HL-60/S4 treated with phorbol 12-myristate 13-acetate at 8.2 ng/mL for 4 days and 3 days (cell line): ENCODE measurements around the gene DHX16.

Experiments
- in situ Hi-C: fragments of 300-500 bp; cut with MboI; formaldehyde crosslinking; loops from 2 replicates; pipeline ENCODE4 v1.15.0; 2022; ENCODE audit warnings: low sequenced_read_pairs

Gene DHX16

GRCh38 chr6:30643656-30644055 lies 29.1 kb downstream of the DHX16 start:
- in situ Hi-C loops = no loop called here

- in situ Hi-C loops = no loop called here
Observed at GRCh38 chr6:30641048-30641447, 31.8 kb downstream of the DHX16 start.

- in situ Hi-C loops = no loop called here
Observed at GRCh38 chr6:30640481-30640880, 32.3 kb downstream of the DHX16 start.

GRCh38 chr6:30635834-30636233 lies 37.0 kb downstream of the DHX16 start:
- in situ Hi-C loops = no loop called here

GRCh38 chr6:30626484-30627366 lies 46.1 kb downstream of the DHX16 start, which contains the start of gene ATAT1:
Gene ATAT1 (plus strand): TSS chr6:30626874.
- in situ Hi-C loops = no loop called here

- in situ Hi-C loops = no loop called here
Observed at GRCh38 chr6:30625511-30625910, 47.3 kb downstream of the DHX16 start.

GRCh38 chr6:30619561-30619960 lies 53.2 kb downstream of the DHX16 start:
- in situ Hi-C loops = no loop called here

- in situ Hi-C loops = no loop called here
Observed at GRCh38 chr6:30618270-30618797, 54.5 kb downstream of the DHX16 start.

- in situ Hi-C loops = no loop called here
Observed at GRCh38 chr6:30617565-30618269, 55.1 kb downstream of the DHX16 start, which contains the start of gene MRPS18B. Gene MRPS18B (plus strand): TSS chr6:30617840. CDS start chr6:30617866, 26 bp downstream.

- in situ Hi-C loops = no loop called here
Observed at GRCh38 chr6:30616811-30617564, 55.8 kb downstream of the DHX16 start, which contains the start of gene PPP1R10. Gene PPP1R10 (minus strand): TSS chr6:30617243. CDS start chr6:30609944, 7,299 bp downstream.

- in situ Hi-C loops = no loop called here
Observed at GRCh38 chr6:30615958-30616810, 56.6 kb downstream of the DHX16 start.

- in situ Hi-C loops = no loop called here
Observed at GRCh38 chr6:30615219-30615957, 57.4 kb downstream of the DHX16 start.

GRCh38 chr6:30614843-30615218 lies 58.0 kb downstream of the DHX16 start:
- in situ Hi-C loops = no loop called here

- in situ Hi-C loops = no loop called here
Observed at GRCh38 chr6:30614044-30614842, 58.6 kb downstream of the DHX16 start.

- in situ Hi-C loops = no loop called here
Observed at GRCh38 chr6:30613251-30614043, 59.4 kb downstream of the DHX16 start.

- in situ Hi-C loops = no loop called here
Observed at GRCh38 chr6:30612687-30613248, 60.0 kb downstream of the DHX16 start.

- in situ Hi-C loops = no loop called here
Observed at GRCh38 chr6:30612213-30612612, 60.6 kb downstream of the DHX16 start.
